ENCODE results near the gene DMWD. TPM values are rescaled to one million over a fixed set of nuclear protein-coding genes. Genes with fewer than 3 reads are reported as not detected.
A peak's percentile ranks its signal among the peaks of the same experiment; 100 is the strongest.

The DMWD gene
- total RNA-seq, 1 donor from 2014 or later: 91.0 TPM

- no peaks in the 10 kb centered on the region for H3K27me3 Mint-ChIP-seq (ENCODE audit: unreplicated experiment)
- DNase-seq (ENCODE audit: extremely low spot score, unreplicated experiment): no peak
- H3K4me3 Mint-ChIP-seq (ENCODE audit: unreplicated experiment): peak overlapping the region; percentile 85
- H3K27ac Mint-ChIP-seq (ENCODE audit: unreplicated experiment): peak overlapping the region; percentile 90
- H3K9me3 Mint-ChIP-seq (ENCODE audit: unreplicated experiment): no peaks in the 10 kb centered on the region
- peaks cover 7% of the 10 kb centered on the region for H3K36me3 Mint-ChIP-seq (ENCODE audit: unreplicated experiment)
- H3K4me1 Mint-ChIP-seq (ENCODE audit: unreplicated experiment): peaks cover 29% of the 10 kb centered on the region
- TF ChIP-seq CTCF (IDR thresholded peaks at IDR 0.05): no peak
Observed at GRCh38 chr19:45766869-45767346, 25.7 kb downstream of the DMWD start.

- DNase-seq (ENCODE audit: extremely low spot score, unreplicated experiment): no peak
- no peaks in the 10 kb centered on the region for H3K27me3 Mint-ChIP-seq (ENCODE audit: unreplicated experiment)
- no peak for TF ChIP-seq CTCF (IDR thresholded peaks at IDR 0.05)
- no peaks in the 10 kb centered on the region for H3K9me3 Mint-ChIP-seq (ENCODE audit: unreplicated experiment)
- H3K36me3 Mint-ChIP-seq (ENCODE audit: unreplicated experiment): peaks cover 7% of the 10 kb centered on the region
- H3K27ac Mint-ChIP-seq (ENCODE audit: unreplicated experiment): no peak overlapping the region
- H3K4me1 Mint-ChIP-seq (ENCODE audit: unreplicated experiment): peaks cover 29% of the 10 kb centered on the region
- H3K4me3 Mint-ChIP-seq (ENCODE audit: unreplicated experiment): peak overlapping the region; percentile 85
Observed at GRCh38 chr19:45766296-45766868, 26.3 kb downstream of the DMWD start.

GRCh38 chr19:45765702-45766295 is 26.8 kb downstream of the DMWD start:
- Mint-ChIP-seq H3K36me3 (ENCODE audit: unreplicated experiment) (peaks cover 3% of the 10 kb centered on the region), H3K27ac (ENCODE audit: unreplicated experiment) (peak overlapping the region; percentile 34), H3K27me3 (ENCODE audit: unreplicated experiment) (no peaks in the 10 kb centered on the region)

GRCh38 chr19:45764945-45765701 is 27.5 kb downstream of the DMWD start:
- Mint-ChIP-seq H3K4me1 (ENCODE audit: unreplicated experiment) (peaks cover 23% of the 10 kb centered on the region), H3K4me3 (ENCODE audit: unreplicated experiment) (peak overlapping the region; percentile 22), H3K27ac (ENCODE audit: unreplicated experiment) (peak overlapping the region; percentile 38), H3K27me3 (ENCODE audit: unreplicated experiment) (no peaks in the 10 kb centered on the region), H3K9me3 (ENCODE audit: unreplicated experiment) (no peaks in the 10 kb centered on the region), H3K36me3 (ENCODE audit: unreplicated experiment) (peaks cover 3% of the 10 kb centered on the region)
- DNase-seq (ENCODE audit: extremely low spot score, unreplicated experiment): no peak
- no peak for TF ChIP-seq CTCF (IDR thresholded peaks at IDR 0.05)

More at GRCh38 chr19:45765702-45766295, 26.8 kb downstream of the DMWD start:
- no peaks in the 10 kb centered on the region for H3K9me3 Mint-ChIP-seq (ENCODE audit: unreplicated experiment)
- peaks cover 25% of the 10 kb centered on the region for H3K4me1 Mint-ChIP-seq (ENCODE audit: unreplicated experiment)
- peak overlapping the region; percentile 38 for H3K4me3 Mint-ChIP-seq (ENCODE audit: unreplicated experiment)
- DNase-seq (ENCODE audit: extremely low spot score, unreplicated experiment): no peak
- no peak for TF ChIP-seq CTCF (IDR thresholded peaks at IDR 0.05)

- H3K4me1 Mint-ChIP-seq (ENCODE audit: unreplicated experiment): peaks cover 20% of the 10 kb centered on the region
- no peak for DNase-seq (ENCODE audit: extremely low spot score, unreplicated experiment)
- no peaks in the 10 kb centered on the region for H3K9me3 Mint-ChIP-seq (ENCODE audit: unreplicated experiment)
- peak overlapping the region; percentile 38 for H3K27ac Mint-ChIP-seq (ENCODE audit: unreplicated experiment)
- peaks cover 3% of the 10 kb centered on the region for H3K36me3 Mint-ChIP-seq (ENCODE audit: unreplicated experiment)
- H3K4me3 Mint-ChIP-seq (ENCODE audit: unreplicated experiment): no peak overlapping the region
- no peaks in the 10 kb centered on the region for H3K27me3 Mint-ChIP-seq (ENCODE audit: unreplicated experiment)
- TF ChIP-seq CTCF (IDR thresholded peaks at IDR 0.05): no peak
Observed at GRCh38 chr19:45764475-45764874, 28.2 kb downstream of the DMWD start.
